K562 (cell line): ENCODE results near the gene ECM1. TPM values are rescaled to one million over a fixed set of nuclear protein-coding genes. Genes with fewer than 3 reads are reported as not detected.

Experiments
- ARNT ChIP-seq, 2 experiments: fragments of 450-650 bp; IDR thresholded peaks; 2 replicates each; pipeline ENCODE4 v1.6.1; 2016; ENCODE audit warnings: mild to moderate bottlenecking in 1 of 2
- BRF1 ChIP-seq: IDR thresholded peaks from 3 replicates; pipeline ENCODE4 v1.6.1; 2011; ENCODE audit warnings: borderline replicate concordance, mild to moderate bottlenecking; ENCODE audit not compliant: insufficient read length; ENCODE audit errors: extremely low read depth
- CCAR2 ChIP-seq: fragments of 200-400 bp; formaldehyde crosslinking; IDR thresholded peaks from 2 replicates; pipeline ENCODE4 v1.6.1; 2017; ENCODE audit warnings: mild to moderate bottlenecking, low read depth, low read length
- HDAC8 ChIP-seq: fragments of 450-650 bp; IDR thresholded peaks from 2 replicates; pipeline ENCODE4 v1.6.1; 2016; ENCODE audit warnings: mild to moderate bottlenecking, missing genetic modification characterization, moderate library complexity, missing compliant biosample characterization
- POLR3A ChIP-seq: IDR thresholded peaks from 2 replicates; pipeline ENCODE4 v1.6.1; 2011; ENCODE audit warnings: borderline replicate concordance, mild to moderate bottlenecking, moderate library complexity; ENCODE audit not compliant: insufficient read length, insufficient read depth; ENCODE audit errors: extremely low read depth
- SMARCC2 ChIP-seq: fragments of 450-650 bp; IDR thresholded peaks from 2 replicates; pipeline ENCODE4 v1.6.1; 2017; ENCODE audit warnings: antibody characterized with exemption, moderate library complexity, mild to moderate bottlenecking, low read depth
- TBP ChIP-seq: optimal IDR thresholded peaks from 2 replicates; pipeline ENCODE3; 2011; ENCODE audit warnings: low read depth, low read length, improper control_type of control experiment
- ZBTB8A ChIP-seq: fragments of 450-650 bp; IDR thresholded peaks from 2 replicates; pipeline ENCODE4 v1.6.1; 2018; ENCODE audit warnings: mild to moderate bottlenecking, moderate library complexity; ENCODE audit not compliant: partially characterized antibody
- ZFP36 ChIP-seq: fragments of 150-350 bp; IDR thresholded peaks from 2 replicates; pipeline ENCODE4 v1.6.1; 2018; ENCODE audit warnings: low read length, low read depth; ENCODE audit not compliant: partially characterized antibody
- ZNF174 ChIP-seq: fragments of 250-450 bp; sonication (Bioruptor Pico); IDR thresholded peaks from 2 replicates; pipeline ENCODE4 v1.4.0; 2020; ENCODE audit warnings: mild to moderate bottlenecking
- polyA plus RNA-seq, 8 experiments: library from polyadenylated mRNA; depleted of rRNA in 4 of 8; stranded (reverse) in 5 of 8; unstranded in 3 of 8; fragments of >200 nt; fragmentation: Nextera tagmentation in 2 of 8; fragmentation: Illumina TruSeq in 1 of 8; extraction: Ambion mirVana in 2 of 8; extraction: Trizol in 1 of 8; gene quantifications; 2 replicates each; pipeline versions ENCODE4 v1.2.1 to v1.2.3, GENCODE V29; 2011 to 2014; ENCODE audit warnings: inconsistent platforms in 1 of 8, missing spikeins in 1 of 8
- total RNA-seq, 7 experiments: library from RNA; depleted of rRNA in 6 of 7; stranded (reverse); fragments of >200 nt in 6 of 7; fragmentation: Illumina TruSeq in 2 of 7; extraction: Trizol in 2 of 7; gene quantifications; 2 replicates each; pipeline versions ENCODE4 v1.2.1 to v1.2.3, GENCODE V29; 2011 to 2021; ENCODE audit warnings: low replicate concordance in 1 of 7
- TF ChIP-seq, protein P1 (sequence below): sonication (generic); formaldehyde crosslinking; IDR thresholded peaks from 2 replicates; pipeline ENCODE4 v1.9.0; 2022; ENCODE audit warnings: mild to moderate bottlenecking, missing genetic modification reagents
- TF ChIP-seq, protein P2 (sequence below), 2 experiments: fragments of 150-350 bp in 1 of 2; IDR thresholded peaks; 2 replicates each; pipeline ENCODE4 v1.6.1; 2012 to 2016; ENCODE audit warnings: low read depth in 2 of 2, low read length in 2 of 2, mild to moderate bottlenecking in 1 of 2, moderate library complexity in 1 of 2
- TF ChIP-seq, protein P3 (sequence below): sonication (generic); formaldehyde crosslinking; IDR thresholded peaks from 2 replicates; pipeline ENCODE4 v1.8.0; 2022; ENCODE audit warnings: mild to moderate bottlenecking, missing genetic modification reagents
- TF ChIP-seq, protein P4 (sequence below): fragments of 450-650 bp; formaldehyde crosslinking; IDR thresholded peaks from 2 replicates; pipeline ENCODE4 v1.4.0; 2022; ENCODE audit warnings: missing genetic modification characterization
- TF ChIP-seq, protein P5 (sequence below): sonication (generic); formaldehyde crosslinking; IDR thresholded peaks from 2 replicates; pipeline ENCODE4 v1.8.0; 2022; ENCODE audit warnings: missing genetic modification reagents, mild to moderate bottlenecking, borderline replicate concordance

The ECM1 gene
- total and polyA plus RNA-seq, 9 of the 15 experiments (the other 6 are each of a cell fraction or from before 2014, with no cell fraction given) = 6.6 to 52.2 (median 12.8) TPM

DNA sequence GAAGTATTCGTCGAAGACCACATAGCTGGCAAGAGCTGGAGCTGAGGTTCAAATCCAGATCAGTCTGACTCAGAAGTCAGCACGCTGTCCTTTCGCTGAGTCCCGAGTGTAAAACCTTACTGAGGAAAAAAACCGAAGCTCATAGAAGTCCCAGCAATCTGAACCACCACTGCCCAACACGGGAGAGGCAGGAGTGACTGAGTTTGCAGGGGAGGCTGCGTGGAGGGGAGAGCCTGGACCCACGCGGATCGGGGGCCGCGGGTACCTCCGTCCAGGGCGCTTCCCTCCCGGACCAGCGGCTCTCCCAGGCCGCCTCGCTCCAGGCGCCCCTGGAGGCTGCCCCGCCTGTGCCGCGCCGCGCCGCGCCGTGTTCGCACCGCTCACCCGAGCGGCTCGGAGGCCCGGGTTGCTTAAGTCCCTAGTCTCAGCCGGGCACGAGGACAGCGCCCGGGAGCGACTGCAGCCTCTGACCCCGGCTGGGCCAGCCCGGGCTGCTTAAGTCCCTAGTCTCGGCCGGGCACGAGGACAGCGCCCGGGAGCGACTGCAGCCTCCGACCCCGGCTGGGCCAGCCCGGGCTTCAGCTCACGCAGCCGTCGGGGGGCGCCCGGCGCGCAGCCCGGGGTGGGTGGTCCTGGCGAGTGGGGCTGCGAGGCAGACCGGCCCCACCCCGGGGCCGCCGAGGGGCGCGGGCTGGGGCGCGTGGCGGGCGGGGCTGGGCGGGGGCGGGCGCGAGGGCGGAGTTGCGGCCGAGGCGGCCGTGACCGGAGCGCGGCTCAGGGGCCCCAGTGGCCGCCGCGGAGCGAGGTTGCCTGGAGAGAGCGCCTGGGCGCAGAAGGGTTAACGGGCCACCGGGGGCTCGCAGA, 41.0 kb downstream of the ECM1 start, which contains the start of gene ADAMTSL4 (continued):
- TF ChIP-seq ZBTB8A (no peak), ARNT (IDR thresholded peaks at IDR 0.05) (no peak), CCAR2 (no peak), HDAC8 (tag) (no peak), ZFP36 (no peak), BRF1 (no peak), SMARCC2 (no peak), TBP (peak; percentile 68), ZNF174 (CRISPR knock-in tag) (no peak), POLR3A (no peak)
- TF ChIP-seq, protein P1, sequence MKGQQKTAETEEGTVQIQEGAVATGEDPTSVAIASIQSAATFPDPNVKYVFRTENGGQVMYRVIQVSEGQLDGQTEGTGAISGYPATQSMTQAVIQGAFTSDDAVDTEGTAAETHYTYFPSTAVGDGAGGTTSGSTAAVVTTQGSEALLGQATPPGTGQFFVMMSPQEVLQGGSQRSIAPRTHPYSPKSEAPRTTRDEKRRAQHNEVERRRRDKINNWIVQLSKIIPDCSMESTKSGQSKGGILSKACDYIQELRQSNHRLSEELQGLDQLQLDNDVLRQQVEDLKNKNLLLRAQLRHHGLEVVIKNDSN (CRISPR knock-in tag) = peak; percentile 65
- TF ChIP-seq, protein P2, sequence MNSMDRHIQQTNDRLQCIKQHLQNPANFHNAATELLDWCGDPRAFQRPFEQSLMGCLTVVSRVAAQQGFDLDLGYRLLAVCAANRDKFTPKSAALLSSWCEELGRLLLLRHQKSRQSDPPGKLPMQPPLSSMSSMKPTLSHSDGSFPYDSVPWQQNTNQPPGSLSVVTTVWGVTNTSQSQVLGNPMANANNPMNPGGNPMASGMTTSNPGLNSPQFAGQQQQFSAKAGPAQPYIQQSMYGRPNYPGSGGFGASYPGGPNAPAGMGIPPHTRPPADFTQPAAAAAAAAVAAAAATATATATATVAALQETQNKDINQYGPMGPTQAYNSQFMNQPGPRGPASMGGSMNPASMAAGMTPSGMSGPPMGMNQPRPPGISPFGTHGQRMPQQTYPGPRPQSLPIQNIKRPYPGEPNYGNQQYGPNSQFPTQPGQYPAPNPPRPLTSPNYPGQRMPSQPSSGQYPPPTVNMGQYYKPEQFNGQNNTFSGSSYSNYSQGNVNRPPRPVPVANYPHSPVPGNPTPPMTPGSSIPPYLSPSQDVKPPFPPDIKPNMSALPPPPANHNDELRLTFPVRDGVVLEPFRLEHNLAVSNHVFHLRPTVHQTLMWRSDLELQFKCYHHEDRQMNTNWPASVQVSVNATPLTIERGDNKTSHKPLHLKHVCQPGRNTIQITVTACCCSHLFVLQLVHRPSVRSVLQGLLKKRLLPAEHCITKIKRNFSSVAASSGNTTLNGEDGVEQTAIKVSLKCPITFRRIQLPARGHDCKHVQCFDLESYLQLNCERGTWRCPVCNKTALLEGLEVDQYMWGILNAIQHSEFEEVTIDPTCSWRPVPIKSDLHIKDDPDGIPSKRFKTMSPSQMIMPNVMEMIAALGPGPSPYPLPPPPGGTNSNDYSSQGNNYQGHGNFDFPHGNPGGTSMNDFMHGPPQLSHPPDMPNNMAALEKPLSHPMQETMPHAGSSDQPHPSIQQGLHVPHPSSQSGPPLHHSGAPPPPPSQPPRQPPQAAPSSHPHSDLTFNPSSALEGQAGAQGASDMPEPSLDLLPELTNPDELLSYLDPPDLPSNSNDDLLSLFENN (IDR thresholded peaks at IDR 0.05; ENCODE audit: low read depth in 2 of 2, low read length in 2 of 2) = no peak; a peak in 1 of 4 replicates
- TF ChIP-seq, protein P3, sequence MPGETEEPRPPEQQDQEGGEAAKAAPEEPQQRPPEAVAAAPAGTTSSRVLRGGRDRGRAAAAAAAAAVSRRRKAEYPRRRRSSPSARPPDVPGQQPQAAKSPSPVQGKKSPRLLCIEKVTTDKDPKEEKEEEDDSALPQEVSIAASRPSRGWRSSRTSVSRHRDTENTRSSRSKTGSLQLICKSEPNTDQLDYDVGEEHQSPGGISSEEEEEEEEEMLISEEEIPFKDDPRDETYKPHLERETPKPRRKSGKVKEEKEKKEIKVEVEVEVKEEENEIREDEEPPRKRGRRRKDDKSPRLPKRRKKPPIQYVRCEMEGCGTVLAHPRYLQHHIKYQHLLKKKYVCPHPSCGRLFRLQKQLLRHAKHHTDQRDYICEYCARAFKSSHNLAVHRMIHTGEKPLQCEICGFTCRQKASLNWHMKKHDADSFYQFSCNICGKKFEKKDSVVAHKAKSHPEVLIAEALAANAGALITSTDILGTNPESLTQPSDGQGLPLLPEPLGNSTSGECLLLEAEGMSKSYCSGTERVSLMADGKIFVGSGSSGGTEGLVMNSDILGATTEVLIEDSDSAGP (CRISPR knock-in tag) = no peak
- TF ChIP-seq, protein P4, sequence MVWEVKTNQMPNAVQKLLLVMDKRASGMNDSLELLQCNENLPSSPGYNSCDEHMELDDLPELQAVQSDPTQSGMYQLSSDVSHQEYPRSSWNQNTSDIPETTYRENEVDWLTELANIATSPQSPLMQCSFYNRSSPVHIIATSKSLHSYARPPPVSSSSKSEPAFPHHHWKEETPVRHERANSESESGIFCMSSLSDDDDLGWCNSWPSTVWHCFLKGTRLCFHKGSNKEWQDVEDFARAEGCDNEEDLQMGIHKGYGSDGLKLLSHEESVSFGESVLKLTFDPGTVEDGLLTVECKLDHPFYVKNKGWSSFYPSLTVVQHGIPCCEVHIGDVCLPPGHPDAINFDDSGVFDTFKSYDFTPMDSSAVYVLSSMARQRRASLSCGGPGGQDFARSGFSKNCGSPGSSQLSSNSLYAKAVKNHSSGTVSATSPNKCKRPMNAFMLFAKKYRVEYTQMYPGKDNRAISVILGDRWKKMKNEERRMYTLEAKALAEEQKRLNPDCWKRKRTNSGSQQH (CRISPR knock-in tag) = no peak
- TF ChIP-seq, protein P5, sequence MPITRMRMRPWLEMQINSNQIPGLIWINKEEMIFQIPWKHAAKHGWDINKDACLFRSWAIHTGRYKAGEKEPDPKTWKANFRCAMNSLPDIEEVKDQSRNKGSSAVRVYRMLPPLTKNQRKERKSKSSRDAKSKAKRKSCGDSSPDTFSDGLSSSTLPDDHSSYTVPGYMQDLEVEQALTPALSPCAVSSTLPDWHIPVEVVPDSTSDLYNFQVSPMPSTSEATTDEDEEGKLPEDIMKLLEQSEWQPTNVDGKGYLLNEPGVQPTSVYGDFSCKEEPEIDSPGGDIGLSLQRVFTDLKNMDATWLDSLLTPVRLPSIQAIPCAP (CRISPR knock-in tag) = no peak
